K562 (cell line): ENCODE data around the gene DHPS. TPM values are rescaled to one million over a fixed set of nuclear protein-coding genes. Genes with fewer than 3 reads are reported as not detected.
A peak's percentile ranks its signal among the peaks of the same experiment; 100 is the strongest.

Source experiments
- CBX5 ChIP-seq: IDR thresholded peaks from 2 replicates; pipeline ENCODE4 v1.6.1; 2014; ENCODE audit warnings: low read depth, borderline replicate concordance
- CBX8 ChIP-seq: fragments of 200-600 bp; sonication (generic); IDR thresholded peaks from 2 replicates; pipeline ENCODE4 v1.6.1; 2012; ENCODE audit warnings: borderline replicate concordance, mixed run types, low read depth, mild to moderate bottlenecking, moderate library complexity, mixed read lengths, low read length, control low read depth, inconsistent platforms; ENCODE audit not compliant: poor library complexity, severe bottlenecking; ENCODE audit errors: extremely low read depth
- FOXK2 ChIP-seq, 2 experiments: fragments of 450-650 bp; IDR thresholded peaks in 1 of 2; conservative IDR thresholded peaks in 1 of 2; 2 replicates each; pipeline ENCODE4 v1.6.1; 2016; ENCODE audit warnings: low read depth in 2 of 2, mild to moderate bottlenecking in 1 of 2
- GATA2 ChIP-seq: sonication (generic); formaldehyde crosslinking; IDR thresholded peaks from 2 replicates; pipeline ENCODE4 v1.4.0; 2020; ENCODE audit warnings: mild to moderate bottlenecking, missing genetic modification reagents
- NEUROD1 ChIP-seq: fragments of 150-350 bp; IDR thresholded peaks from 2 replicates; pipeline ENCODE4 v1.6.1; 2014; ENCODE audit warnings: borderline replicate concordance, low read length, low read depth; ENCODE audit not compliant: partially characterized antibody
- SIRT6 ChIP-seq: IDR thresholded peaks from one replicate; pipeline ENCODE4 v1.6.1; 2012; ENCODE audit warnings: low read depth, mild to moderate bottlenecking, control low read depth, inconsistent platforms, low read length, moderate library complexity
- SUPT5H ChIP-seq: fragments of 450-650 bp; IDR thresholded peaks from 2 replicates; pipeline ENCODE4 v1.6.1; 2016
- TBP ChIP-seq: optimal IDR thresholded peaks from 2 replicates; pipeline ENCODE3; 2011; ENCODE audit warnings: low read depth, low read length, improper control_type of control experiment
- TFAM ChIP-seq: fragments of 250-450 bp; sonication (Bioruptor Pico); conservative IDR thresholded peaks from 2 replicates; pipeline ENCODE4 v1.5.0; 2021; ENCODE audit warnings: mild to moderate bottlenecking, moderate library complexity
- polyA plus RNA-seq, 8 experiments: library from polyadenylated mRNA; depleted of rRNA in 4 of 8; stranded (reverse) in 5 of 8; unstranded in 3 of 8; fragments of >200 nt; fragmentation: Nextera tagmentation in 2 of 8; fragmentation: Illumina TruSeq in 1 of 8; extraction: Ambion mirVana in 2 of 8; extraction: Trizol in 1 of 8; gene quantifications; 2 replicates each; pipeline versions ENCODE4 v1.2.1 to v1.2.3, GENCODE V29; 2011 to 2014; ENCODE audit warnings: inconsistent platforms in 1 of 8, missing spikeins in 1 of 8
- total RNA-seq, 7 experiments: library from RNA; depleted of rRNA in 6 of 7; stranded (reverse); fragments of >200 nt in 6 of 7; fragmentation: Illumina TruSeq in 2 of 7; extraction: Trizol in 2 of 7; gene quantifications; 2 replicates each; pipeline versions ENCODE4 v1.2.1 to v1.2.3, GENCODE V29; 2011 to 2021; ENCODE audit warnings: low replicate concordance in 1 of 7
- TF ChIP-seq, protein P1 (sequence below): fragments of 450-650 bp; IDR thresholded peaks from 2 replicates; pipeline ENCODE4 v1.6.1; 2016; ENCODE audit warnings: low read depth
- TF ChIP-seq, protein P2 (sequence below): fragments of 250-450 bp; sonication (Bioruptor Pico); IDR thresholded peaks from 2 replicates; pipeline ENCODE4 v1.5.0; 2022; ENCODE audit warnings: mild to moderate bottlenecking
- TF ChIP-seq, protein P3 (sequence below): sonication (generic); formaldehyde crosslinking; IDR thresholded peaks from 2 replicates; pipeline ENCODE4 v1.8.1; 2023; ENCODE audit warnings: mild to moderate bottlenecking, missing genetic modification reagents, moderate library complexity
- TF ChIP-seq, protein P4 (sequence below): fragments of 450-650 bp; IDR thresholded peaks from 2 replicates; pipeline ENCODE4 v1.6.1; 2016; ENCODE audit warnings: borderline replicate concordance

Gene DHPS
- total and polyA plus RNA-seq, 9 of the 15 experiments (the other 6 are each of a cell fraction or from before 2014, with no cell fraction given) = 47.1 to 110 (median 79.9) TPM

DNA sequence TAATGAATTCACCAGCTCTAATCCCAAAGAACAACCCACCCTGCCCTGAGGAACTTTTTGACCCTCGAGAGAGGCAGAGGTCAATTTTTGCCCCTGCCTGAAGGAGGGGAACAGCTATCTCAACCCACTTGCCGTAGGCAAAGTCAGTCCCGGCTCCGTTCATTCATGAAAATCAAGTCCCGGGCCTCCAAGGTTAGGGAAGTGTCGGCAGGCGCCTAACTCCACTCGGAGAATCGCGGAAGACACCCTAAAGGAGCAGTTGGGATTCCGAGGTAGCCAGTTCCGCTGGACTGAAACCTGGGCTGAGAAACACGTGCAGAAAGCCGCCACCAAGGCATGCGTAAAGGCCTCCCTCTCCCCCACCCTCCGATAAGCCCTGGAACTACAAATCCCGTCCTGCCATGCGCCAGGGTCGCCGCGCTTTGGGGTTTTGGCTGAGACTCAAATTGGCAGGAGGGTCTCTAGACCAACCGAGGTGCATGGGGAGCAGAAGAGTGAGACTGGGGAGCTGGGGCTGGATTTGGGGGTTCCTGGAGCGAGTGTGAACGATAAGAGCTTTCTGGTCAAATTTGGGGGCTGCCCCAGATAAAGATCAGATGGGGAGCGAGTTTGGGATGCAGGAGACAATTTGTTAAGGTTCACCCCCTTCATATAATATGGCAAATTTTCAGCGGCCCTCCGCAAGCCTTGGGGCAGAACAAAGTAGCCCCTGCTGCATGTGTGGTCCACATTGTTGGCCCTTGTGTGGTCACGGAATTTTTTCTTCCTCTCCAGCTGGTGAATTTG is 42.2 kb upstream of the DHPS start, which contains the start of gene TNPO2 (continued):
- TF ChIP-seq, protein P1, sequence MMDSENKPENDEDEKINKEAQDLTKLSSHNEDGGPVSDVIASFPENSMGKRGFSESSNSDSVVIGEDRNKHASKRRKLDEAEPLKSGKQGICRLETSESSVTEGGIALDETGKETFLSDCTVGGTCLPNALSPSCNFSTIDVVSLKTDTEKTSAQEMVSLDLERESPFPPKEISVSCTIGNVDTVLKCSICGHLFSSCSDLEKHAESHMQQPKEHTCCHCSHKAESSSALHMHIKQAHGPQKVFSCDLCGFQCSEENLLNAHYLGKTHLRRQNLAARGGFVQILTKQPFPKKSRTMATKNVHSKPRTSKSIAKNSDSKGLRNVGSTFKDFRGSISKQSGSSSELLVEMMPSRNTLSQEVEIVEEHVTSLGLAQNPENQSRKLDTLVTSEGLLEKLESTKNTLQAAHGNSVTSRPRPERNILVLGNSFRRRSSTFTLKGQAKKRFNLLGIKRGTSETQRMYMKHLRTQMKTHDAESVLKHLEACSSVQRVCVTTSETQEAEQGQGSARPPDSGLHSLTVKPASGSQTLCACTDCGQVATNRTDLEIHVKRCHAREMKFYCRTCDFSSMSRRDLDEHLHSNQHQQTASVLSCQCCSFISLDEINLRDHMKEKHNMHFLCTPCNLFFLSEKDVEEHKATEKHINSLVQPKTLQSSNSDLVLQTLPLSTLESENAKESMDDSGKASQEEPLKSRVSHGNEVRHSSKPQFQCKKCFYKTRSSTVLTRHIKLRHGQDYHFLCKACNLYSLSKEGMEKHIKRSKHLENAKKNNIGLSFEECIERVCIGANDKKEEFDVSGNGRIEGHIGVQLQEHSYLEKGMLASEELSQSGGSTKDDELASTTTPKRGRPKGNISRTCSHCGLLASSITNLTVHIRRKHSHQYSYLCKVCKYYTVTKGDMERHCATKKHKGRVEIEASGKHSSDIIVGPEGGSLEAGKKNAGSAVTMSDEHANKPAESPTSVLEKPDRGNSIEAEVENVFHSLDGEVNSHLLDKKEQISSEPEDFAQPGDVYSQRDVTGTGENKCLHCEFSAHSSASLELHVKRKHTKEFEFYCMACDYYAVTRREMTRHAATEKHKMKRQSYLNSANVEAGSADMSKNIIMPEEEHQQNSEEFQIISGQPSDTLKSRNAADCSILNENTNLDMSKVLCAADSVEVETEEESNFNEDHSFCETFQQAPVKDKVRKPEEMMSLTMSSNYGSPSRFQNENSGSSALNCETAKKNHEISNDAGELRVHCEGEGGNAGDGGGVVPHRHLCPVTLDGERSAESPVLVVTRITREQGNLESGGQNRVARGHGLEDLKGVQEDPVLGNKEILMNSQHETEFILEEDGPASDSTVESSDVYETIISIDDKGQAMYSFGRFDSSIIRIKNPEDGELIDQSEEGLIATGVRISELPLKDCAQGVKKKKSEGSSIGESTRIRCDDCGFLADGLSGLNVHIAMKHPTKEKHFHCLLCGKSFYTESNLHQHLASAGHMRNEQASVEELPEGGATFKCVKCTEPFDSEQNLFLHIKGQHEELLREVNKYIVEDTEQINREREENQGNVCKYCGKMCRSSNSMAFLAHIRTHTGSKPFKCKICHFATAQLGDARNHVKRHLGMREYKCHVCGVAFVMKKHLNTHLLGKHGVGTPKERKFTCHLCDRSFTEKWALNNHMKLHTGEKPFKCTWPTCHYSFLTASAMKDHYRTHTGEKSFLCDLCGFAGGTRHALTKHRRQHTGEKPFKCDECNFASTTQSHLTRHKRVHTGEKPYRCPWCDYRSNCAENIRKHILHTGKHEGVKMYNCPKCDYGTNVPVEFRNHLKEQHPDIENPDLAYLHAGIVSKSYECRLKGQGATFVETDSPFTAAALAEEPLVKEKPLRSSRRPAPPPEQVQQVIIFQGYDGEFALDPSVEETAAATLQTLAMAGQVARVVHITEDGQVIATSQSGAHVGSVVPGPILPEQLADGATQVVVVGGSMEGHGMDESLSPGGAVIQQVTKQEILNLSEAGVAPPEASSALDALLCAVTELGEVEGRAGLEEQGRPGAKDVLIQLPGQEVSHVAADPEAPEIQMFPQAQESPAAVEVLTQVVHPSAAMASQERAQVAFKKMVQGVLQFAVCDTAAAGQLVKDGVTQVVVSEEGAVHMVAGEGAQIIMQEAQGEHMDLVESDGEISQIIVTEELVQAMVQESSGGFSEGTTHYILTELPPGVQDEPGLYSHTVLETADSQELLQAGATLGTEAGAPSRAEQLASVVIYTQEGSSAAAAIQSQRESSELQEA = peak; percentile 77
- TF ChIP-seq CBX5 (no peak), SIRT6 (no peak), TBP (peak; percentile 76), TFAM (CRISPR knock-in tag) (no peak), CBX8 (no peak), FOXK2 (conservative IDR thresholded peaks at IDR 0.05 in 1 of 2, IDR thresholded peaks at IDR 0.05 in 1 of 2; ENCODE audit: low read depth in 2 of 2) (peak; percentile 28 to 38; a peak in 2 of 4 replicates), SUPT5H (peak; percentile 72), NEUROD1 (peak; percentile 26), GATA2 (CRISPR knock-in tag) (peak; percentile 77)
- TF ChIP-seq, protein P2, sequence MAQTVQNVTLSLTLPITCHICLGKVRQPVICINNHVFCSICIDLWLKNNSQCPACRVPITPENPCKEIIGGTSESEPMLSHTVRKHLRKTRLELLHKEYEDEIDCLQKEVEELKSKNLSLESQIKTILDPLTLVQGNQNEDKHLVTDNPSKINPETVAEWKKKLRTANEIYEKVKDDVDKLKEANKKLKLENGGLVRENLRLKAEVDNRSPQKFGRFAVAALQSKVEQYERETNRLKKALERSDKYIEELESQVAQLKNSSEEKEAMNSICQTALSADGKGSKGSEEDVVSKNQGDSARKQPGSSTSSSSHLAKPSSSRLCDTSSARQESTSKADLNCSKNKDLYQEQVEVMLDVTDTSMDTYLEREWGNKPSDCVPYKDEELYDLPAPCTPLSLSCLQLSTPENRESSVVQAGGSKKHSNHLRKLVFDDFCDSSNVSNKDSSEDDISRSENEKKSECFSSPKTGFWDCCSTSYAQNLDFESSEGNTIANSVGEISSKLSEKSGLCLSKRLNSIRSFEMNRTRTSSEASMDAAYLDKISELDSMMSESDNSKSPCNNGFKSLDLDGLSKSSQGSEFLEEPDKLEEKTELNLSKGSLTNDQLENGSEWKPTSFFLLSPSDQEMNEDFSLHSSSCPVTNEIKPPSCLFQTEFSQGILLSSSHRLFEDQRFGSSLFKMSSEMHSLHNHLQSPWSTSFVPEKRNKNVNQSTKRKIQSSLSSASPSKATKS (CRISPR knock-in tag) = no peak
- TF ChIP-seq, protein P3, sequence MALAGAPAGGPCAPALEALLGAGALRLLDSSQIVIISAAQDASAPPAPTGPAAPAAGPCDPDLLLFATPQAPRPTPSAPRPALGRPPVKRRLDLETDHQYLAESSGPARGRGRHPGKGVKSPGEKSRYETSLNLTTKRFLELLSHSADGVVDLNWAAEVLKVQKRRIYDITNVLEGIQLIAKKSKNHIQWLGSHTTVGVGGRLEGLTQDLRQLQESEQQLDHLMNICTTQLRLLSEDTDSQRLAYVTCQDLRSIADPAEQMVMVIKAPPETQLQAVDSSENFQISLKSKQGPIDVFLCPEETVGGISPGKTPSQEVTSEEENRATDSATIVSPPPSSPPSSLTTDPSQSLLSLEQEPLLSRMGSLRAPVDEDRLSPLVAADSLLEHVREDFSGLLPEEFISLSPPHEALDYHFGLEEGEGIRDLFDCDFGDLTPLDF (CRISPR knock-in tag) = peak; percentile 58
- TF ChIP-seq, protein P4, sequence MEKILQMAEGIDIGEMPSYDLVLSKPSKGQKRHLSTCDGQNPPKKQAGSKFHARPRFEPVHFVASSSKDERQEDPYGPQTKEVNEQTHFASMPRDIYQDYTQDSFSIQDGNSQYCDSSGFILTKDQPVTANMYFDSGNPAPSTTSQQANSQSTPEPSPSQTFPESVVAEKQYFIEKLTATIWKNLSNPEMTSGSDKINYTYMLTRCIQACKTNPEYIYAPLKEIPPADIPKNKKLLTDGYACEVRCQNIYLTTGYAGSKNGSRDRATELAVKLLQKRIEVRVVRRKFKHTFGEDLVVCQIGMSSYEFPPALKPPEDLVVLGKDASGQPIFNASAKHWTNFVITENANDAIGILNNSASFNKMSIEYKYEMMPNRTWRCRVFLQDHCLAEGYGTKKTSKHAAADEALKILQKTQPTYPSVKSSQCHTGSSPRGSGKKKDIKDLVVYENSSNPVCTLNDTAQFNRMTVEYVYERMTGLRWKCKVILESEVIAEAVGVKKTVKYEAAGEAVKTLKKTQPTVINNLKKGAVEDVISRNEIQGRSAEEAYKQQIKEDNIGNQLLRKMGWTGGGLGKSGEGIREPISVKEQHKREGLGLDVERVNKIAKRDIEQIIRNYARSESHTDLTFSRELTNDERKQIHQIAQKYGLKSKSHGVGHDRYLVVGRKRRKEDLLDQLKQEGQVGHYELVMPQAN = peak; percentile 95
